Lower lobe of right lung (tissue), 2 donors: ENCODE results near the gene DNM3. TPM values are rescaled to one million over a fixed set of nuclear protein-coding genes. Genes with fewer than 3 reads are reported as not detected.

Experiments
- ATAC-seq, 2 donors: fragments of 200-7000 bp; cut with Tn5 transposase; one replicate each; pipeline ENCODE4 v1.9.1; 2020 to 2022; ENCODE audit warnings: mild to moderate bottlenecking in 2 of 2, moderate library complexity in 2 of 2
- DNase-seq: peaks from one replicate; pipeline ENCODE4 v3.0.0-alpha.2; 2020
- H3K27ac ChIP-seq: fragments of 200-600 bp; one replicate; pipeline ENCODE4 v1.8.0; 2022
- H3K27me3 ChIP-seq: fragments of 200-600 bp; one replicate; pipeline ENCODE4 v1.8.0; 2022; ENCODE audit warnings: low read depth
- H3K36me3 ChIP-seq: fragments of 200-600 bp; one replicate; pipeline ENCODE4 v1.8.0; 2022; ENCODE audit warnings: mild to moderate bottlenecking
- H3K4me1 ChIP-seq: fragments of 200-600 bp; one replicate; pipeline ENCODE4 v1.8.0; 2022
- H3K4me3 ChIP-seq: fragments of 200-600 bp; one replicate; pipeline ENCODE4 v1.8.0; 2022; ENCODE audit warnings: mild to moderate bottlenecking
- H3K9me3 ChIP-seq: fragments of 200-600 bp; one replicate; pipeline ENCODE4 v1.8.0; 2022
- intact Hi-C: fragments of 100-400 bp; cut with DNase I; formaldehyde crosslinking; loops from one replicate; pipeline ENCODE4 v1.11.0; 2022
- total RNA-seq: library from RNA; stranded (reverse); fragmentation: NEBNext Ultra II Directional; extraction: Animal tissue kit (Norgen Biotek cat#: 25700); gene quantifications from one replicate; pipeline ENCODE4 v1.2.1, GENCODE V29; 2021
- TF ChIP-seq, protein P1 (sequence below): fragments of 200-600 bp; IDR thresholded peaks from one replicate; pipeline ENCODE4 v1.8.0; 2022; ENCODE audit warnings: antibody characterized with exemption, mild to moderate bottlenecking
- donor health status: DM: no; HTN: yes; CAD: no; lungs with severe emphysema.

DNM3 gene
- total RNA-seq, 1 donor from 2014 or later, result 12.4 TPM

DNA sequence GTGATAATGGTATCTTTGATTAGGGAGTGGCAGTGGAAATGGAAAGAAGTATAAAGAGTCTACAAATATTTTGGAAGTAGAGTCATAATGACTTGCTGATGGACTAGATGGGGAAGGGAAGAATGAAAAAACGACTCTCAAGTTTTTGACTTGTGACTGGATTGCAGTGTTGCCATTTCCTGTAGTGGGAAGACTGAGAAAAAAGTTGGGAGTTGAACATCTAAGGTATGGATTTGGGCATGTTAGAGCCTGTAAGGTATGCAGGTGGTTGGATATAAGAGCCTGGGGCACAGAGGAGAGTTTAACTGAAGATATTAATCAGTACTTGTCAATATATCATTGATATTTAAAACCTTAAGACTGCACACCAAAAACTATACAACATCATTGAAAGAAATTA, 19.4 kb downstream of the DNM3 start:
- H3K4me1 ChIP-seq, result no peaks in the 10 kb centered on the region
- intact Hi-C loops, result no loop called here
- ATAC-seq (no peak), DNase-seq (no peak)
- no peaks in the 10 kb centered on the region for H3K27me3 ChIP-seq
- H3K9me3 ChIP-seq, result no peaks in the 10 kb centered on the region
- TF ChIP-seq, protein P1, sequence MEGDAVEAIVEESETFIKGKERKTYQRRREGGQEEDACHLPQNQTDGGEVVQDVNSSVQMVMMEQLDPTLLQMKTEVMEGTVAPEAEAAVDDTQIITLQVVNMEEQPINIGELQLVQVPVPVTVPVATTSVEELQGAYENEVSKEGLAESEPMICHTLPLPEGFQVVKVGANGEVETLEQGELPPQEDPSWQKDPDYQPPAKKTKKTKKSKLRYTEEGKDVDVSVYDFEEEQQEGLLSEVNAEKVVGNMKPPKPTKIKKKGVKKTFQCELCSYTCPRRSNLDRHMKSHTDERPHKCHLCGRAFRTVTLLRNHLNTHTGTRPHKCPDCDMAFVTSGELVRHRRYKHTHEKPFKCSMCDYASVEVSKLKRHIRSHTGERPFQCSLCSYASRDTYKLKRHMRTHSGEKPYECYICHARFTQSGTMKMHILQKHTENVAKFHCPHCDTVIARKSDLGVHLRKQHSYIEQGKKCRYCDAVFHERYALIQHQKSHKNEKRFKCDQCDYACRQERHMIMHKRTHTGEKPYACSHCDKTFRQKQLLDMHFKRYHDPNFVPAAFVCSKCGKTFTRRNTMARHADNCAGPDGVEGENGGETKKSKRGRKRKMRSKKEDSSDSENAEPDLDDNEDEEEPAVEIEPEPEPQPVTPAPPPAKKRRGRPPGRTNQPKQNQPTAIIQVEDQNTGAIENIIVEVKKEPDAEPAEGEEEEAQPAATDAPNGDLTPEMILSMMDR, result no peak
- H3K27ac ChIP-seq, result no peak overlapping the region
- no peaks in the 10 kb centered on the region for H3K36me3 ChIP-seq
- no peak overlapping the region for H3K4me3 ChIP-seq

DNA sequence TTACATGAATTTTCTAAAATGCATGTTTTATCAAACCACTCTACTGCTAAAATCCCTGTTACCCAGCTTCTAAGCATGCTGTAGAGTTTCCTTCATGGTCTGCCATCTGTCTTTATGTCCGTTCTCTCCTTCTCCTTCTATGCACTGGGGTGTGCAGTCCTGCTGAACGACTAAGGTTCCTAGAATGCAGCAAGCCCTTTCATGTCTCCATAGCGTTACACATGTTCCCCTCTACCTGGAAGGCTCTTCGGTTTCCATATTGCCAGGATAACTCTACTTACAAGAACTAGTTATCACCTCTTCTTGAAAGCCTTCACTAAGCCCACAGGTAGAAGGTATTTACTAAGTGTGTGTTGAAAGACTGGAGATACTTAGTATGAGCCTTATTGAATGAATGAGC, 22.2 kb downstream of the DNM3 start:
- TF ChIP-seq, protein P1, result no peak
- intact Hi-C loops, result no loop called here
- H3K4me3 ChIP-seq, result no peak overlapping the region
- H3K36me3 ChIP-seq, result no peaks in the 10 kb centered on the region
- no peaks in the 10 kb centered on the region for H3K27me3 ChIP-seq
- ATAC-seq (no peak), DNase-seq (no peak)
- H3K9me3 ChIP-seq, result no peaks in the 10 kb centered on the region
- H3K27ac ChIP-seq, result no peak overlapping the region
- no peaks in the 10 kb centered on the region for H3K4me1 ChIP-seq

DNA sequence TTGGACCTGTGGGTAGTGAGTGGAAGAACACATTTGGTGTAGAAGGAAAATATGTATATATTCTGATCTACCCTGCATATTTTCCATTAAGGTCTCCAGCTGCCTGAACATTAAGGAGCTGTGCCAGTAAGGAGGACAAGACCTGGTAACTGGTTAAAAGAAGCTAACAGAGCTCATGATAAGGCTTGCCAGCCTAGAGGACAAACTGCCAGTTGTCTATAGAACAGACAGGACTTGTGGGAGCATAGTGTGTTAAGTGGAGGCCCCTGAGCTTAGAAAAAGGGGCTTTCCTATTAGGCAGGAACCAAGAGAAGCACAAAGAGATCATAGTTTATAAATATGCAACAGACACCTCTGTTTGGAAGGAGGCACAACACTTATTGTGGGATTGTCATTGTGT, 23.0 kb downstream of the DNM3 start:
- Histone ChIP-seq H3K4me3 (no peak overlapping the region), H3K4me1 (peaks cover 8% of the 10 kb centered on the region), H3K27me3 (no peaks in the 10 kb centered on the region), H3K27ac (no peak overlapping the region), H3K36me3 (no peaks in the 10 kb centered on the region), H3K9me3 (no peaks in the 10 kb centered on the region)
- TF ChIP-seq, protein P1, result no peak
- ATAC-seq (no peak), DNase-seq (no peak)
- intact Hi-C loops, result no loop called here

DNA sequence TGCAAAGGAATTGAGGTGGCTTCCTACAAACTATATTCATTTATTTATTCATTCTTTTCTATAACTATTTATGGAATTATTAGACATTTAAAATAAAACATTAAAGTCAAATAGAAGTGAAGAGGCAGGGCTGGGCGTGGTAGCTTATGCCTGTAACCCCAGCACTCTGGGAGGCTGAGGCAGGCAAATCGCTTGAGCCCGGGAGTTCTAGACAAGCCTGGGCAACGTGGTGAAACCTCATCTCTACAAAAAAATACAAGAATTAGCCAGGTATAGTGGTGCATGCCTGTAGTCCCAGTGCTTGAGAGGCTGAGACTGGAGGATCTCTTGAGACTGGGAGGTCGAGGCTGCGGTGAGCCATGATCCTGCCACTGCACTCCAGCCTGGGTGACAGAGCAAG, 23.8 kb downstream of the DNM3 start:
- TF ChIP-seq, protein P1, result no peak
- Histone ChIP-seq H3K4me1 (peaks cover 9% of the 10 kb centered on the region), H3K27ac (no peak overlapping the region), H3K4me3 (no peak overlapping the region), H3K36me3 (no peaks in the 10 kb centered on the region), H3K27me3 (no peaks in the 10 kb centered on the region), H3K9me3 (no peaks in the 10 kb centered on the region)
- intact Hi-C loops, result no loop called here
- DNase-seq, result no peak
- no peak for ATAC-seq

DNA sequence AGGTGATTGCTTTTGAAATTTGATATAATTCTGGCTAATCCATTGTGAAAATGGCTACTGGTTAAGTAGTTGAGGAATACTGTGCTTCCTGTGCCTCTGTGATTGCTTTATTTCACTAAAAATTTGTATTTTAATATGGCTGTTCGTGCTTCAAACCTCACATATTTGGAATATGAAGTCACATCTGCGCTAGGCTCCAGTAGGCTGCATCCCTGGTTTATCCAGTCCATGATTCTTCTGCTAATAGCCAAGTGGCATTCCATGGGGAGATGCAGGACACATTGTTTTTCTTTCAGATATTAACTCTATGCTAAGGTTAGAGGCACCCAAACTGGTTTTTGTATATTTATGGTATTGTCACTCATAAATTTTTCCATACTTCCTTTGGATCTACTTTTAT, 25.9 kb downstream of the DNM3 start:
- peaks cover 9% of the 10 kb centered on the region for H3K4me1 ChIP-seq
- TF ChIP-seq, protein P1, result no peak
- no peaks in the 10 kb centered on the region for H3K36me3 ChIP-seq
- H3K4me3 ChIP-seq, result no peak overlapping the region
- no peak overlapping the region for H3K27ac ChIP-seq
- H3K27me3 ChIP-seq, result no peaks in the 10 kb centered on the region
- no peaks in the 10 kb centered on the region for H3K9me3 ChIP-seq
- no peak for ATAC-seq
- intact Hi-C loops, result no loop called here
- DNase-seq, result no peak
